ENCODE data around the gene GOSR2.

DNA sequence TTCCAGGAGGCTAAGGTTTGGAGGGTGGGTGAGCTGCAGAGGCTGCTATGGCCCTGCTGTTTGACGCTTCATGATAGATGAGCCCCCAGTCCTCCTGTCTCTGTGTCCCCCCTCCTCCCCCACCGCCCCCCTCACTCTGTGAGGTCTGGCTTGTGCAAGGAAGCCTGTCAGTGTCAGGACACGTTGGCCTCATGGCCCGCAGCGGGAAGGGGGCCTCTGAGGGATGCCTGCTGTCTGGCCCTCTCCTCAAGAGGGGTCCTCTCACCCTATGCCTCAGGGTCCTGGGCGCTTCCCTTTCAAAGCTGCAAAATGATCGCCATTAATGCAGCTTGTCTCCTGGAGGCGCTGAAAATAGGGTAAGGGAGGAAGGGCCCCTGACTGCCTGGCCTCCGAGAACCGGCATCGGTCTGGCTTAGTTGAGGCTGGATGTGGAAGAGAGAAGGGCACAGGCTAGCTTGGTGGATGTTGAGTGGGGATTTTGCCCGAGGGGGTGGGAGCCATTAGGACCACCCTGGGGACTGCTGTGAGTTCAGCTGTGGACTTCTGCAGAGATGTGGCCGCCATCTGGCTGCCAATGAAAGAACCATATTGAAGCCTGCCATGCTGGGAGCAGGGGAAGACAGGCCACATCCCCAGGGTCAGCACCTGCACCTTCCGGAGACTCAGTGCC is 14.8 kb upstream of the GOSR2 start:
- no peak for TF ChIP-seq MXI1 (IDR thresholded peaks at IDR 0.05; ENCODE audit: low read depth, low read length)
- no peak for TF ChIP-seq MEF2A (IDR thresholded peaks at IDR 0.05; ENCODE audit: borderline replicate concordance, low read depth)
- no peak for TF ChIP-seq TAF1 (IDR thresholded peaks at IDR 0.05; ENCODE audit: borderline replicate concordance, low read depth, low read length)
- TF ChIP-seq, protein P1, sequence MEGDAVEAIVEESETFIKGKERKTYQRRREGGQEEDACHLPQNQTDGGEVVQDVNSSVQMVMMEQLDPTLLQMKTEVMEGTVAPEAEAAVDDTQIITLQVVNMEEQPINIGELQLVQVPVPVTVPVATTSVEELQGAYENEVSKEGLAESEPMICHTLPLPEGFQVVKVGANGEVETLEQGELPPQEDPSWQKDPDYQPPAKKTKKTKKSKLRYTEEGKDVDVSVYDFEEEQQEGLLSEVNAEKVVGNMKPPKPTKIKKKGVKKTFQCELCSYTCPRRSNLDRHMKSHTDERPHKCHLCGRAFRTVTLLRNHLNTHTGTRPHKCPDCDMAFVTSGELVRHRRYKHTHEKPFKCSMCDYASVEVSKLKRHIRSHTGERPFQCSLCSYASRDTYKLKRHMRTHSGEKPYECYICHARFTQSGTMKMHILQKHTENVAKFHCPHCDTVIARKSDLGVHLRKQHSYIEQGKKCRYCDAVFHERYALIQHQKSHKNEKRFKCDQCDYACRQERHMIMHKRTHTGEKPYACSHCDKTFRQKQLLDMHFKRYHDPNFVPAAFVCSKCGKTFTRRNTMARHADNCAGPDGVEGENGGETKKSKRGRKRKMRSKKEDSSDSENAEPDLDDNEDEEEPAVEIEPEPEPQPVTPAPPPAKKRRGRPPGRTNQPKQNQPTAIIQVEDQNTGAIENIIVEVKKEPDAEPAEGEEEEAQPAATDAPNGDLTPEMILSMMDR (IDR thresholded peaks at IDR 0.05), result no peak
- no peak for TF ChIP-seq NFIC (IDR thresholded peaks at IDR 0.05; ENCODE audit: borderline replicate concordance)
- no peak for TF ChIP-seq REST (IDR thresholded peaks at IDR 0.05; ENCODE audit: low read depth, low read length)
